Fibroblast of skin of abdomen (primary cell): ENCODE data around the gene ZNF331. TPM values are rescaled to one million over a fixed set of nuclear protein-coding genes. Genes with fewer than 3 reads are reported as not detected.
"Not testable (repeated sequence)": the region's sequence is repeated elsewhere in the genome, so short reads cannot be mapped to it uniquely, and the experiment has no call there.

Source experiments
- DNase-seq: peaks from one replicate; pipeline ENCODE4 v3.0.0-alpha.2; 2013
- polyA plus RNA-seq, 2 experiments: library from polyadenylated mRNA; unstranded; fragments of 120-200 nt; gene quantifications; one replicate each; pipeline ENCODE4 v1.2.1, GENCODE V29; 2013; ENCODE audit not compliant: insufficient read length in 2 of 2

ZNF331 gene
- 6.2 TPM for polyA plus RNA-seq (2013, experiment 1 of 2; ENCODE audit: insufficient read length)
- polyA plus RNA-seq (2013, experiment 2 of 2; ENCODE audit: insufficient read length) = 7.1 TPM

GRCh38 chr19:53537521-53538377, at the start of gene ZNF331:
ZNF331 (plus strand) TSS chr19:53538145; CDS start chr19:53569377, 31,232 bp downstream.
- peak; percentile 74 for DNase-seq

- DNase-seq = no peak
Measured at GRCh38 chr19:53492153-53492552, 45.8 kb upstream of the ZNF331 start.

- not testable (repeated sequence) for DNase-seq
Measured at GRCh38 chr19:53497311-53498023, 40.5 kb upstream of the ZNF331 start.

- not testable (repeated sequence) for DNase-seq
Measured at GRCh38 chr19:53498024-53498395, 39.9 kb upstream of the ZNF331 start.

GRCh38 chr19:53503151-53503550, 34.8 kb upstream of the ZNF331 start:
- not testable (repeated sequence) for DNase-seq

- not testable (repeated sequence) for DNase-seq
Measured at GRCh38 chr19:53503671-53504364, 34.1 kb upstream of the ZNF331 start.

GRCh38 chr19:53504365-53504703, 33.6 kb upstream of the ZNF331 start:
- not testable (repeated sequence) for DNase-seq

GRCh38 chr19:53504885-53505284, 33.1 kb upstream of the ZNF331 start:
- no peak for DNase-seq

GRCh38 chr19:53506728-53507127, 31.2 kb upstream of the ZNF331 start:
- no peak for DNase-seq

- DNase-seq = no peak
Measured at GRCh38 chr19:53507523-53508442, 30.2 kb upstream of the ZNF331 start.

GRCh38 chr19:53509443-53509842, 28.5 kb upstream of the ZNF331 start:
- no peak for DNase-seq

GRCh38 chr19:53509845-53510244, 28.1 kb upstream of the ZNF331 start:
- DNase-seq = no peak

GRCh38 chr19:53511357-53511756, 26.6 kb upstream of the ZNF331 start:
- no peak for DNase-seq

- peak; percentile 6 for DNase-seq
Measured at GRCh38 chr19:53511933-53512374, 26.0 kb upstream of the ZNF331 start.

- DNase-seq = not testable (repeated sequence)
Measured at GRCh38 chr19:53515047-53515446, 22.9 kb upstream of the ZNF331 start.

GRCh38 chr19:53517114-53517741, 20.7 kb upstream of the ZNF331 start:
- DNase-seq = no peak

- no peak for DNase-seq
Measured at GRCh38 chr19:53518121-53518520, 19.8 kb upstream of the ZNF331 start.

GRCh38 chr19:53518716-53519115, 19.2 kb upstream of the ZNF331 start:
- DNase-seq = no peak

- no peak for DNase-seq
Measured at GRCh38 chr19:53519446-53519845, 18.5 kb upstream of the ZNF331 start.

GRCh38 chr19:53520163-53520546, 17.8 kb upstream of the ZNF331 start:
- no peak for DNase-seq
